ENCODE data around the gene ZDHHC22. TPM values are rescaled to one million over a fixed set of nuclear protein-coding genes. Genes with fewer than 3 reads are reported as not detected.

ZDHHC22 gene
- polyA plus RNA-seq, 3 donors = not detected

DNA sequence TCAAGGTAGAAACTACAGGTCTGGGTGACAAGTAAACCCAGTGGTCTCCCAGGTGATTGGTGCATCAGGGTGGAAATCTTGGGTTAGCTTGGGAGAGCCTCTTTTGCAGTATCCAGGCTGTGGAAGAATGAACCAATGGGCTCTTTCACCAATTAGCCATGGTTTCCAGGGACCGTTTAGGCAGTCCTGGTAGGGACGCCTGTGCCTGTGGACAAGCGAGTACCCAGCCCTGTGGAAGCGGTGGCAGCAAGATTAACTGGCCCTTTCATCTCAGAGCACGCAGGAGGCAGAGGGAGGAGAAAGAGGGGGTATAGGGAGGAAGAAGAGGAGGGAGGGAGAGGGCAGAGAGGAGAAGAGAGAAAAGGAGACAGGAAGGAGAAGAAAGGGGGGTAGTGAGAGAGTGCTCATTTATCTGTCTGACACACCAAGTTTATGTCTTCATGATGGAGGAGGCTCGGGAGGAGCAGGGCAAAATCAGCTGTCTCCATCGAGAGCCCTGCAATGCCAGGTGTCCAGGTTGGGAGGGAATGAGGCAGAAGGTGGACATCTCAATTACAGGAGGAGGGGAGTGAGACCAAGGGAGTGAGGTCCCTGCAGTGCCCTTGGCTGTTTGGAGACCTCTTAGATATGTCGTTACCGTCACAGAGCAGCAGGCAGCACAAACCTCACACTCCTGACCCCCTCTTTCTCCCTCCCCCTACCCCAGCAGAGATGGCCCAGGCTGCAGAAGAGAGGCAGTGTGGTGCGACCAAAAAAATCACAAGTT is 4.6 kb upstream of the ZDHHC22 start:
- H3K27me3 ChIP-seq (ENCODE audit: control insufficient read depth in 2 of 2, insufficient read depth in 2 of 2, low read length in 2 of 2) = peaks cover 56 to 58% of the 10 kb centered on the region in 2 donors
- no peak overlapping the region for H3K9ac ChIP-seq (ENCODE audit: insufficient read depth, low read length, poor library complexity, severe bottlenecking)
- no peaks in the 10 kb centered on the region for H3K36me3 Mint-ChIP-seq
- no peaks in the 10 kb centered on the region for H4K20me1 ChIP-seq (ENCODE audit: insufficient read depth, low read length)
- peak overlapping the region in 1 of 2 donors; percentile 32 for H3K4me3 Mint-ChIP-seq
- H2AFZ ChIP-seq (ENCODE audit: insufficient read depth, low read depth, low read length, poor library complexity, severe bottlenecking) = no peak overlapping the region
- H3K9me3 ChIP-seq (replicated peaks in 1 of 2; ENCODE audit: control insufficient read depth in 1 of 2, insufficient read depth in 1 of 2, low read length in 2 of 2) = peaks cover 0 to 18% of the 10 kb centered on the region in 2 donors
- H3K36me3 ChIP-seq (replicated peaks in 1 of 2; ENCODE audit: control insufficient read depth in 1 of 2, insufficient read depth in 2 of 2, low read length in 2 of 2) = no peaks in the 10 kb centered on the region
- no peak overlapping the region for H3K4me3 ChIP-seq (replicated peaks in 1 of 3; ENCODE audit: low read depth in 2 of 3, low read length in 3 of 3)
- intact Hi-C loops (cut with micrococcal nuclease) = no loop called here
- WGBS (ENCODE audit: insufficient coverage) = 24% methylated on average over 8 of the region's 10 CpGs
- peaks cover 2% of the 10 kb centered on the region for H3K4me1 Mint-ChIP-seq
- H3K9me3 Mint-ChIP-seq = peaks cover 0 to 9% (median 2%) of the 10 kb centered on the region in 7 donors
- H3K27ac ChIP-seq (ENCODE audit: low read depth in 1 of 2, low read length in 2 of 2) = no peak overlapping the region
- DNase-seq = no peak
- TF ChIP-seq, protein P1, sequence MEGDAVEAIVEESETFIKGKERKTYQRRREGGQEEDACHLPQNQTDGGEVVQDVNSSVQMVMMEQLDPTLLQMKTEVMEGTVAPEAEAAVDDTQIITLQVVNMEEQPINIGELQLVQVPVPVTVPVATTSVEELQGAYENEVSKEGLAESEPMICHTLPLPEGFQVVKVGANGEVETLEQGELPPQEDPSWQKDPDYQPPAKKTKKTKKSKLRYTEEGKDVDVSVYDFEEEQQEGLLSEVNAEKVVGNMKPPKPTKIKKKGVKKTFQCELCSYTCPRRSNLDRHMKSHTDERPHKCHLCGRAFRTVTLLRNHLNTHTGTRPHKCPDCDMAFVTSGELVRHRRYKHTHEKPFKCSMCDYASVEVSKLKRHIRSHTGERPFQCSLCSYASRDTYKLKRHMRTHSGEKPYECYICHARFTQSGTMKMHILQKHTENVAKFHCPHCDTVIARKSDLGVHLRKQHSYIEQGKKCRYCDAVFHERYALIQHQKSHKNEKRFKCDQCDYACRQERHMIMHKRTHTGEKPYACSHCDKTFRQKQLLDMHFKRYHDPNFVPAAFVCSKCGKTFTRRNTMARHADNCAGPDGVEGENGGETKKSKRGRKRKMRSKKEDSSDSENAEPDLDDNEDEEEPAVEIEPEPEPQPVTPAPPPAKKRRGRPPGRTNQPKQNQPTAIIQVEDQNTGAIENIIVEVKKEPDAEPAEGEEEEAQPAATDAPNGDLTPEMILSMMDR (IDR thresholded peaks at IDR 0.05) = no peak
- no peak overlapping the region for H3K4me2 ChIP-seq (replicated peaks; ENCODE audit: extremely low read depth, low read length, poor library complexity, severe bottlenecking)
- peaks cover 44 to 61% (median 56%) of the 10 kb centered on the region in 3 donors for H3K27me3 Mint-ChIP-seq (ENCODE audit: low read depth in 3 of 3)
- no peaks in the 10 kb centered on the region for H3K79me2 ChIP-seq (ENCODE audit: insufficient read depth, low read length)
- H3K4me1 ChIP-seq (ENCODE audit: control insufficient read depth in 1 of 2, insufficient read depth in 2 of 2, low read length in 2 of 2) = peaks cover 0 to 4% of the 10 kb centered on the region in 2 donors
- H3K27ac Mint-ChIP-seq = no peak overlapping the region

DNA sequence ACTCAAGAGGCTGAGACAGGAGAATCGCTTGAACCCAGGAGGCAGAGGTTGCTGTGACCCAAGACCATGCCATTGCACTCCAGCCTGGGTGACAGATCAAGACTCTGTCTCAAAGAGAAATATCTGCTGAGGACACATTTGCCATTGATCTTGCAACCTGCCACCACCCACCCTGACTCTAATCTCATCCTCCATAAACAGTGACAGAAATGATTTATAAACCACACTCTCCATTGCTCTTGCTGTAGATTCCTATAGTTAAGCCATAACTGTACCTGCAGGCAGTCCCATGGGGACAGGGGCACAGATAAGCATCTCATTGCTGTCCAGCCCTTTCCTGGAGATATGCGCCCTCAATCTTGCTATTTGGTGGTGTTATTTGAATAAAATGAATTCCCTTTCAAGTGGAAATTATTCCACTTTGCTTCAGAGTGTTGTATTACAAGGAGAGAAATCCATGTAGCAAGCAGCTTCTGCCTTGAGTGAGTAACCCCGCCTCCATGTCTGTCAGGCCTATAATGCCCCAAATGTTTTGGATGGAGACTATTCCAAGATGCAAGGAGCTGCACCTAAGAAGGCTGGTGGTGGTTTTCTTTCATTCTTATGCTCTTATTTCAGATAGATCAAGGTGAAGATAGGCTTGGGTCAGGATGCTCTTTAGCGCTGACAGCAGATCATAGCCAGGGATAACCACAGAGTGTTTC is 3.0 kb upstream of the ZDHHC22 start:
- H3K79me2 ChIP-seq (ENCODE audit: insufficient read depth, low read length) = no peaks in the 10 kb centered on the region
- no peak for DNase-seq
- H3K4me2 ChIP-seq (replicated peaks; ENCODE audit: extremely low read depth, low read length, poor library complexity, severe bottlenecking) = no peak overlapping the region
- Mint-ChIP-seq H3K27me3 (ENCODE audit: low read depth in 3 of 3) (peaks cover 56 to 74% (median 67%) of the 10 kb centered on the region in 3 donors), H3K27ac (no peak overlapping the region), H3K36me3 (no peaks in the 10 kb centered on the region), H3K4me1 (peaks cover 11% of the 10 kb centered on the region), H3K9me3 (peaks cover 0 to 12% (median 4%) of the 10 kb centered on the region in 7 donors), H3K4me3 (peak overlapping the region in 1 of 2 donors; percentile 31)
- no peak overlapping the region for H3K4me3 ChIP-seq (replicated peaks in 1 of 3; ENCODE audit: low read depth in 2 of 3, low read length in 3 of 3)
- TF ChIP-seq, protein P1 (IDR thresholded peaks at IDR 0.05) = no peak
- H3K27me3 ChIP-seq (ENCODE audit: control insufficient read depth in 2 of 2, insufficient read depth in 2 of 2, low read length in 2 of 2) = peaks cover 70% of the 10 kb centered on the region in 2 donors
- H3K4me1 ChIP-seq (ENCODE audit: control insufficient read depth in 1 of 2, insufficient read depth in 2 of 2, low read length in 2 of 2) = peaks cover 2 to 15% of the 10 kb centered on the region in 2 donors
- no peaks in the 10 kb centered on the region for H3K36me3 ChIP-seq (replicated peaks in 1 of 2; ENCODE audit: control insufficient read depth in 1 of 2, insufficient read depth in 2 of 2, low read length in 2 of 2)
- intact Hi-C loops (cut with micrococcal nuclease) = no loop called here
- peaks cover 0 to 25% of the 10 kb centered on the region in 2 donors for H3K9me3 ChIP-seq (replicated peaks in 1 of 2; ENCODE audit: control insufficient read depth in 1 of 2, insufficient read depth in 1 of 2, low read length in 2 of 2)
- H2AFZ ChIP-seq (ENCODE audit: insufficient read depth, low read depth, low read length, poor library complexity, severe bottlenecking) = no peak overlapping the region
- H3K9ac ChIP-seq (ENCODE audit: insufficient read depth, low read length, poor library complexity, severe bottlenecking) = no peak overlapping the region
- no peak overlapping the region for H3K27ac ChIP-seq (ENCODE audit: low read depth in 1 of 2, low read length in 2 of 2)
- 77% methylated on average over 3 of the region's 4 CpGs for WGBS (ENCODE audit: insufficient coverage)
- H4K20me1 ChIP-seq (ENCODE audit: insufficient read depth, low read length) = no peaks in the 10 kb centered on the region

Measured in CD14-positive monocyte (primary cell).